ENCODE results near the gene POLR1G. TPM values are rescaled to one million over a fixed set of nuclear protein-coding genes. Genes with fewer than 3 reads are reported as not detected.
A peak's percentile ranks its signal among the peaks of the same experiment; 100 is the strongest.

Gene POLR1G, protein sequence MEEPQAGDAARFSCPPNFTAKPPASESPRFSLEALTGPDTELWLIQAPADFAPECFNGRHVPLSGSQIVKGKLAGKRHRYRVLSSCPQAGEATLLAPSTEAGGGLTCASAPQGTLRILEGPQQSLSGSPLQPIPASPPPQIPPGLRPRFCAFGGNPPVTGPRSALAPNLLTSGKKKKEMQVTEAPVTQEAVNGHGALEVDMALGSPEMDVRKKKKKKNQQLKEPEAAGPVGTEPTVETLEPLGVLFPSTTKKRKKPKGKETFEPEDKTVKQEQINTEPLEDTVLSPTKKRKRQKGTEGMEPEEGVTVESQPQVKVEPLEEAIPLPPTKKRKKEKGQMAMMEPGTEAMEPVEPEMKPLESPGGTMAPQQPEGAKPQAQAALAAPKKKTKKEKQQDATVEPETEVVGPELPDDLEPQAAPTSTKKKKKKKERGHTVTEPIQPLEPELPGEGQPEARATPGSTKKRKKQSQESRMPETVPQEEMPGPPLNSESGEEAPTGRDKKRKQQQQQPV
- total RNA-seq (2014; rRNA removed; shearing (Covaris generic)) = 35.8 and 39.6 TPM in 2 replicates

DNA sequence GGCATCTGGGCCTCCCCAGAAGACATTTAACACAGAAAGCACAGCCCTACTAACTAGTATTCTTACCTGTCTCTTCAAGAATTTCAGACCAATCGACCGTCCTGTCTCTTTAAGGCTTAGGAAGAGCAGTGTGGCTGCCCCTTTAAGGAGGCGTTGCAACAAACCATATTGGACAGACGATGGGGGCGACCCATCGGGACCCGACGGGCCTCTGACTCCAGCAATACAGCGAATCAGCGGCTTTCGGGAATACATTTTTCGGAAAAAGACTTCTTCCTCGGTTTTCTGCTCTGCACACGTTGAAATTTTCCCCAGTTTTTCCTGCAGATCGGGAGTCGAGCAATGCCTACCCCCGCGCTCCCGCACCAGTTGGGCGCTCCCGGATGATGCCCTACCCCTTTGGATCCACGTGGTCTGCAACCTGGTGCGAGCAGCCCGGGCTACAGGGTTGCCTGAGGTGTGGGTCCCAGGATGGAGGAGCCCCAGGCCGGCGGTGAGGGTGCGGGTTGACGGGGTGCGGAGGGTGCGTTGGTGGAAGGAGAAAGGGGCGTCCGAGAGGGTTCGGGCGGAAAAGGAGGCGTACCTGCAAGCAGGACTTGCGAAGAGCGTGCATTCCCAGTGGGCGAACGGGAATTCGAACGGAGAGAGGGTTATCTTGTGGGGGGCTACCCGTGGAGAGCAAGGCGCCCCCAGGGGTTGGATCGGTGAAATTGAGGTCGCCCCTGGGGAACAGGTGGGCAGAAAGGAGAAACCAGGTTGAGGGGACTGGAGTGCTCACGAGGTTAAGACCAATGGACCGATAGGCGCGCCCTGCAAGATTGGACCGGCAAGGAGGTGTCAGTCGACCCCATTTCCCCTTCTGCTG lies at the start of gene POLR1G:
POLR1G (plus strand) TSS at position 419 of the 865 bp plus-strand sequence; CDS start at position 472, 53 bp downstream.
- H3K4me3 ChIP-seq (ENCODE audit: insufficient read depth, low read depth, low read length) = peak within 1 kb of the TSS; percentile 76
- H3K36me3 ChIP-seq (replicated peaks; ENCODE audit: control insufficient read depth, insufficient read depth, low read length) = peaks cover 3% of the 10 kb centered on the region
- H3K27me3 ChIP-seq (ENCODE audit: control insufficient read depth, insufficient read depth, low read length) = no peaks in the 10 kb centered on the region
- DNase-seq = peak; percentile 95

DNA sequence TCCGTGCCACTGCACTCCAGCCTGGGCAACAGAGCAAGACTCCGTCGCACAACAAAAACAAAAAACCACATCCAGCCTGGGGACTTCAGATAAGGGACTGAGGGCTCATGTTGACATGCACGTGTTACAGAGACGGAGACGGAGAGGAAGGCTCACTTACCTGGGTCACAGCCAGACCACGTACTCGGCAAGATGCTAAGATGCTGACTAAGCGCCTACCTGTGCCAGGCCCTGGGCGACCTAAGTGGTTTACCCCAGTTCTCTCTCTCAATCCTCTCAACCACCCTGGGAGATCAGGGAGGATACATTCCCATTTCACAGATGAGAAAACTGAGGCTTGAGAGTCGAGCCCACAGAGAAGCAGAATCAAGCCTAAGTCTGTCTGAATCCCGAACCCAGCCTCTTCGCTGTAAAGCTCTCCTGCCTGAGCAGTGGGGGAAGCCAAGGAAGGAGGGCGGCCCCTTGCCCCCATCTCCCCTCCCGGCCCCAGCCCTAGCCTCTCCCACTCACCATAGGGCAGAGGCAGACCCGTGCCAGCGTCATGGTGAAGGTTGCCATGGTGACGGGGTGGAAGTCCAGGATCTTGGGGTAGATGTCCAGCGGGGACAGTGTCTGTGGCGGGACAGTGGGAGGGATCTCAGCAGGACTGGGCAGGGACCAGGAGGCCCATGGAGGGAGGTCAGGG lies 49.5 kb upstream of the POLR1G start:
- peak; percentile 30 for DNase-seq
- Histone ChIP-seq H3K27me3 (ENCODE audit: control insufficient read depth, insufficient read depth, low read length) (no peaks in the 10 kb centered on the region), H3K4me3 (ENCODE audit: insufficient read depth, low read depth, low read length) (no peak overlapping the region), H3K36me3 (replicated peaks; ENCODE audit: control insufficient read depth, insufficient read depth, low read length) (peaks cover 62% of the 10 kb centered on the region)

GRCh38 chr19:45357445-45357783 lies 49.0 kb upstream of the POLR1G start:
- DNase-seq = peak; percentile 54
- Histone ChIP-seq H3K4me3 (ENCODE audit: insufficient read depth, low read depth, low read length) (no peak overlapping the region), H3K27me3 (ENCODE audit: control insufficient read depth, insufficient read depth, low read length) (no peaks in the 10 kb centered on the region), H3K36me3 (replicated peaks; ENCODE audit: control insufficient read depth, insufficient read depth, low read length) (peaks cover 62% of the 10 kb centered on the region)

- peak; percentile 40 for DNase-seq
- Histone ChIP-seq H3K36me3 (replicated peaks; ENCODE audit: control insufficient read depth, insufficient read depth, low read length) (peaks cover 65% of the 10 kb centered on the region), H3K27me3 (ENCODE audit: control insufficient read depth, insufficient read depth, low read length) (no peaks in the 10 kb centered on the region), H3K4me3 (ENCODE audit: insufficient read depth, low read depth, low read length) (no peak overlapping the region)
These were observed 48.1 kb upstream of the POLR1G start for GRCh38 chr19:45358213-45358792.

GRCh38 chr19:45361608-45362007 lies 44.8 kb upstream of the POLR1G start:
- no peaks in the 10 kb centered on the region for H3K27me3 ChIP-seq (ENCODE audit: control insufficient read depth, insufficient read depth, low read length)
- no peak overlapping the region for H3K4me3 ChIP-seq (ENCODE audit: insufficient read depth, low read depth, low read length)
- peaks cover 48% of the 10 kb centered on the region for H3K36me3 ChIP-seq (replicated peaks; ENCODE audit: control insufficient read depth, insufficient read depth, low read length)
- DNase-seq = peak; percentile 30

- DNase-seq = peak; percentile 39
- Histone ChIP-seq H3K4me3 (ENCODE audit: insufficient read depth, low read depth, low read length) (no peak overlapping the region), H3K27me3 (ENCODE audit: control insufficient read depth, insufficient read depth, low read length) (no peaks in the 10 kb centered on the region), H3K36me3 (replicated peaks; ENCODE audit: control insufficient read depth, insufficient read depth, low read length) (peaks cover 43% of the 10 kb centered on the region)
These were observed 44.2 kb upstream of the POLR1G start for GRCh38 chr19:45362291-45362690.

GRCh38 chr19:45363861-45364459 lies 42.5 kb upstream of the POLR1G start:
- peak; percentile 57 for DNase-seq
- Histone ChIP-seq H3K27me3 (ENCODE audit: control insufficient read depth, insufficient read depth, low read length) (no peaks in the 10 kb centered on the region), H3K4me3 (ENCODE audit: insufficient read depth, low read depth, low read length) (no peak overlapping the region), H3K36me3 (replicated peaks; ENCODE audit: control insufficient read depth, insufficient read depth, low read length) (peaks cover 40% of the 10 kb centered on the region)

DNA sequence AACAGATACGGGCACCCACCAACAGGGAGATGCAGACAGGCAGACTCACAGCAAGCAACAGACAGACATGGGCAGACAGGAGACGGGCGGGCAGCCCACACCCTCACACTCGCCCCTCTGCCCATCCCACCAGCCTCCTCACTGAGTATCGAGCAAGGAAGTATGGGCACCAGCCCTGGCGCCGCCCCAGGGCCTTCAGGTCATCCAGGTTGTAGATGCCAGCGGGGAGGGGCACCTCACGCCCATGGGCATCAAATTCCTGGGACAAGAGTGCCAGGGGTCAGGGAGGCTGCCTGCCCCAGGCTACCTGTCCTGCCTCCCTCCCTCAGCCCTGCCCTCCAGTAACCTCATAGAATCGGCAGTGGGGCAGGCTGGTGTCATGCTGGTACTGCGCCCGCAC lies 41.7 kb upstream of the POLR1G start:
- peaks cover 34% of the 10 kb centered on the region for H3K36me3 ChIP-seq (replicated peaks; ENCODE audit: control insufficient read depth, insufficient read depth, low read length)
- no peak overlapping the region for H3K4me3 ChIP-seq (ENCODE audit: insufficient read depth, low read depth, low read length)
- peak; percentile 30 for DNase-seq
- H3K27me3 ChIP-seq (ENCODE audit: control insufficient read depth, insufficient read depth, low read length) = no peaks in the 10 kb centered on the region

DNA sequence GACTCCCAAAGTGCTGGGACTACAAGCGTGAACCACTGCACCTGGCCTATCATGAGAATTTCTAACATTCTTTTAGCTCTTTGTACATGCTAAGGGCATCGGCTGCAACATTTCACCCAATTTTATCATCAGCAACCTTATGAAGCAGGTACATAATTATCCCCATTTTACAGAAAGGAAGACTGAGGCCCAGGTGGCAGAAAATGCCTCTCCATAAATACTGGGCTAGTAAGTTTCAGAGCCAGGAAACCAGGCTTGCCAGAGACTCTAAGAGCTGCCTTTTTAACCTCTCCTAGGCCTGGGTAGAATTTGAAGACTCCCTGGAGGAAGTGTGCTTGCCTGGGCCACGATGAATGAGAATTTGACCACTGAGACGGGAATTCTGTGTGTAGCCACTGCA lies 38.3 kb upstream of the POLR1G start:
- H3K27me3 ChIP-seq (ENCODE audit: control insufficient read depth, insufficient read depth, low read length) = no peaks in the 10 kb centered on the region
- no peak overlapping the region for H3K4me3 ChIP-seq (ENCODE audit: insufficient read depth, low read depth, low read length)
- no peak for DNase-seq
- H3K36me3 ChIP-seq (replicated peaks; ENCODE audit: control insufficient read depth, insufficient read depth, low read length) = peaks cover 14% of the 10 kb centered on the region

DNA sequence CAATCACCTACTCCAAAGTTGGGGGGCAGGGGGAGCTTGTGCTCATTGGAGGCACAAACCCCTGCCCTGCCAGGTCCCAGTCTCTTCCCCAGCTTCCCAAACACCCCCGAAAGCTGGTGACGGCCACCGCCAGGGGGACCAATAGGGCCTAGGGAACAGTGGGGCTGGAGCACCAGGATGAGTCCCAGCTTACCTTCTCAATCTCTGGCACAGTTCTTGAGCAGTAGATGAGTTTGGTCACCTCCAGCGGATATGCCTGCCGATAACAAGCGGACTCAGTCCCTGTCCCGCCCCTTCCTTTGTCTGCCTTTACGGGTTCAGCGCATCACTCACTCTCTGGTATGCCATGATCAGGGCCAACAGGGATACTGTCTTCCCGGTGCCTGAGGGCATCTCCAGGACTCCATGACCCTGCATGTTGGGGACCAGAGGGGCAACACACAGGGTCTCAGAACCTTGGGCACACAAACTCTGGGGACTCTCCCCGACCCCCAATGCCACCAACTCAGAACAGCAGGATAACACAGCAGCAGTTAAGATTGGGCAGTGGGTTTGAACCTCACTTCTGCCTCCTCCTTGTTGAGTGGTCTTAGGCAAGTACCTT lies 37.6 kb upstream of the POLR1G start:
- peak; percentile 68 for DNase-seq
- Histone ChIP-seq H3K36me3 (replicated peaks; ENCODE audit: control insufficient read depth, insufficient read depth, low read length) (peaks cover 13% of the 10 kb centered on the region), H3K4me3 (ENCODE audit: insufficient read depth, low read depth, low read length) (no peak overlapping the region), H3K27me3 (ENCODE audit: control insufficient read depth, insufficient read depth, low read length) (no peaks in the 10 kb centered on the region)

- H3K4me3 ChIP-seq (ENCODE audit: insufficient read depth, low read depth, low read length) = peak within 1 kb of the TSS; percentile 94
- peak; percentile 100 for DNase-seq
- H3K36me3 ChIP-seq (replicated peaks; ENCODE audit: control insufficient read depth, insufficient read depth, low read length) = peaks cover 9% of the 10 kb centered on the region
- no peaks in the 10 kb centered on the region for H3K27me3 ChIP-seq (ENCODE audit: control insufficient read depth, insufficient read depth, low read length)
These were observed 35.8 kb upstream of the POLR1G start, which contains the start of gene ERCC2 for GRCh38 chr19:45370410-45371204. ERCC2 (minus strand) TSS chr19:45370573; CDS start chr19:45370540, 33 bp downstream.

- no peak overlapping the region for H3K4me3 ChIP-seq (ENCODE audit: insufficient read depth, low read depth, low read length)
- H3K36me3 ChIP-seq (replicated peaks; ENCODE audit: control insufficient read depth, insufficient read depth, low read length) = no peaks in the 10 kb centered on the region
- peak; percentile 76 for DNase-seq
- H3K27me3 ChIP-seq (ENCODE audit: control insufficient read depth, insufficient read depth, low read length) = no peaks in the 10 kb centered on the region
These were observed 30.3 kb upstream of the POLR1G start for GRCh38 chr19:45376045-45376724.
